Measurements from ENCODE around the gene CD300E. TPM values are rescaled to one million over a fixed set of nuclear protein-coding genes. Genes with fewer than 3 reads are reported as not detected.

CD300E gene
- total RNA-seq, 1 donor, result not detected

DNA sequence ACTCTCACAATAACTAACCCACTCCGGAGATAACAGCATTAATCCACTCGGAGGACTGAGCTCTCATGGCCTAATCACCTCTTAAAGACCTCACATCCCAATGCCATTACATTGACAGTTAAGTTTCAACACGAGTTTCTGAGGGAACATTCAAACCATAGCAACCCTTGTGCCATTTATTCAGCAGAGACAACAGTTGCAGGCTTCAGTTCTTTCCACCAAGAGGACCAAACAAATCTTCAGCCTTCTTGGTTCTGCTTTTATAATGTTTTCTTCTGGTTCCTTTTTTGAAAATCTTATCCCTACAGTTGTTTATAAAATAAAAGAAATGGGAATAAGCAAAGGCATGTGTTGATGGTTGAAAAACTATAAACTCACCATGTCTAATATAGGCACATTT is 2.1 kb upstream of the CD300E start:
- no peak overlapping the region for H3K4me3 ChIP-seq (ENCODE audit: low read depth, low read length)
- TF ChIP-seq, protein P1, sequence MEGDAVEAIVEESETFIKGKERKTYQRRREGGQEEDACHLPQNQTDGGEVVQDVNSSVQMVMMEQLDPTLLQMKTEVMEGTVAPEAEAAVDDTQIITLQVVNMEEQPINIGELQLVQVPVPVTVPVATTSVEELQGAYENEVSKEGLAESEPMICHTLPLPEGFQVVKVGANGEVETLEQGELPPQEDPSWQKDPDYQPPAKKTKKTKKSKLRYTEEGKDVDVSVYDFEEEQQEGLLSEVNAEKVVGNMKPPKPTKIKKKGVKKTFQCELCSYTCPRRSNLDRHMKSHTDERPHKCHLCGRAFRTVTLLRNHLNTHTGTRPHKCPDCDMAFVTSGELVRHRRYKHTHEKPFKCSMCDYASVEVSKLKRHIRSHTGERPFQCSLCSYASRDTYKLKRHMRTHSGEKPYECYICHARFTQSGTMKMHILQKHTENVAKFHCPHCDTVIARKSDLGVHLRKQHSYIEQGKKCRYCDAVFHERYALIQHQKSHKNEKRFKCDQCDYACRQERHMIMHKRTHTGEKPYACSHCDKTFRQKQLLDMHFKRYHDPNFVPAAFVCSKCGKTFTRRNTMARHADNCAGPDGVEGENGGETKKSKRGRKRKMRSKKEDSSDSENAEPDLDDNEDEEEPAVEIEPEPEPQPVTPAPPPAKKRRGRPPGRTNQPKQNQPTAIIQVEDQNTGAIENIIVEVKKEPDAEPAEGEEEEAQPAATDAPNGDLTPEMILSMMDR (IDR thresholded peaks at IDR 0.05; ENCODE audit: insufficient read depth, low read depth, low read length), result no peak
- no peak for DNase-seq (ENCODE audit: low read depth)

DNA sequence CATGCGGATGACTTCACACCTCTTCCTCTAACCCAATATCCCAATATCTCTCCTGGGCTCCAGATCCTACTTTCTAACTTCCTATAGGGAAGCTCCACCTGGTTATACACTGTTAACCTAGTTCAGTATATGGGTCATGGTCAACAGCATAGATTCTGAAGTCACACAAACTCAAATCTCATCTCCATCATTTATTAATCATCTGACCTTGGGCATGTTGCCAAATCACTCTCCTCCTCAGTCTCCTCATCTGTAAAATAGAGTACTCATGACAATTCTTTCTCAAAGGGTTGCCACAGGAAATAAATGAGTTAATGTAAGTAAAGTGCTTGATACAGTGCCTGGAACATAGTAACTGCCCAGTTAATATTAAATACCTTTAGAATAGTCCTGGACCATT is 593 bp upstream of the CD300E start:
- no peak overlapping the region for H3K4me3 ChIP-seq (ENCODE audit: low read depth, low read length)
- TF ChIP-seq, protein P1 (IDR thresholded peaks at IDR 0.05; ENCODE audit: insufficient read depth, low read depth, low read length), result no peak
- no peak for DNase-seq (ENCODE audit: low read depth)

DNA sequence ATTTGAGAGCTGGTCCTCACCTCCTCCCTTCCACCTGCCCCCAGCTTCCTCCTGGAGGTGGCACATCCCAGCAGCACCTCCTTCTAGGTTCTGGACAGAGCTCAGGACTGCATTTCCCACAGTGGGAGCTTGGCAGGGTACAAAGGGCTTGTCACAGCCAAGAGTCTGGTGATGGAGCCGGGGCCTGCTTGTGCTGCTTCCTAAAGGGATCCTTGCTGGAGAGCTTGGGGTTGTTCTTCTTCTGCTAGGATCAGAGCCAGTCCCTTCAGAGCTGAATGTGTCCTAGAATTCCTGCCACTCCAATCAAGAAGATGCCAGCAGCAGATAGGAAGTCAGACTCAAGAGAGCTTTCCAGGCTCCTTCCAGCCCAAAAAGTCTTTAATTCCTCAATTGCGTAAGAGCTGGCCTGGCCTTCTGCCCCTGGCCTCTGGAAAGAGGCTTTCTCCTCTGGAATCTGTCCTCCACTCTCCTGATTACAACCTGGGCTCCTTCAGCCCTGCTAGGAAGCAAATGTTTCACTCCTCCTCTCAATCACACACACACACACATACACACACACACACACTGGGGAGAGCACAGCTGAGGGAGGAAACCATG is 4.4 kb downstream of the CD300E start:
- TF ChIP-seq, protein P1 (IDR thresholded peaks at IDR 0.05; ENCODE audit: insufficient read depth, low read depth, low read length), result no peak
- H3K4me3 ChIP-seq (ENCODE audit: low read depth, low read length), result no peak overlapping the region
- DNase-seq (ENCODE audit: low read depth), result peak; percentile 4

GRCh38 chr17:74618451-74618850 is 5.1 kb downstream of the CD300E start:
- no peak for DNase-seq (ENCODE audit: low read depth)
- TF ChIP-seq, protein P1 (IDR thresholded peaks at IDR 0.05; ENCODE audit: insufficient read depth, low read depth, low read length), result no peak
- no peak overlapping the region for H3K4me3 ChIP-seq (ENCODE audit: low read depth, low read length)

DNA sequence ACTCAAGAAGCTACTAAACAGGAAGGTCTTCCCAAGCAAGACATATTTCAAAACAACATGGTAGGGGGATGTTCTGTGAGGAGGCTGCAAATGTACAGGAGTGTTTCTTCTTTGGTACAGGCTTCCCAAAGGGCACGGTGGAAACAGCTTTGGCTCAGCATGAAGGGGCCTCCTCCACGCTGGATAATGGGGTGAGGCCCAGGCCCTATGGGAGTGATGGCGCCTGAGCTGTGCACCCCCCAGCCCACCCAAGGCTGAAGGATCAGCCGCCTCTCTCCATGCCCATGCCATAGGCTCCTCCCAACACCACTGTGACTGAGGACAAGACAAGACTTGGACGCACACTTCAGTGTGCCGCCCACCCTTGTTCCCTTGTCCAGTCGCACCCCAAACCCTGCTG is 6.8 kb downstream of the CD300E start:
- TF ChIP-seq, protein P1 (IDR thresholded peaks at IDR 0.05; ENCODE audit: insufficient read depth, low read depth, low read length), result no peak

DNA sequence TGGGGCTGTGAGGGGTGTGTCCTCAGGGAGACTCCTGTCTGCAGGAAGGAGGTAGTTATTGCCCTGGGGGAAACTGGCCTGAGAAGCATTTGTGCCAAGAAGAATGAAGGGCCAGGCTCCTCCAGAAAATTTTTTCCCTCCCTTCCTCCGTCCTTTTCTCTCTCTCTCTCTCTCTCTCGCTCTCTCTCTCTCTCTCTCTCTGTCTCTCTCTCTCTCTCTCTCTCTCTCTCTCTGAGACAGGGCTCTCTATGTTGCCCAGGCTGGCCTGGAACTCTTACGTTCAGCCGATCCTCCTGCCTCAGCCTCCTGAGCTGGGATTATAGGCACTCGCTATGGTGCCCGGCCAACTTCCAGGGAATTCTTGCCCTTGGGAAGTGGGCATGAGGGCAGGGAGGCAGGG is 11.5 kb downstream of the CD300E start:
- no peak overlapping the region for H3K4me3 ChIP-seq (ENCODE audit: low read depth, low read length)
- DNase-seq (ENCODE audit: low read depth), result no peak
- TF ChIP-seq, protein P1 (IDR thresholded peaks at IDR 0.05; ENCODE audit: insufficient read depth, low read depth, low read length), result no peak

More for the DNA sequence above, 6.8 kb downstream of the CD300E start:
- no peak overlapping the region for H3K4me3 ChIP-seq (ENCODE audit: low read depth, low read length)
- DNase-seq (ENCODE audit: low read depth), result no peak

- no peak overlapping the region for H3K4me3 ChIP-seq (ENCODE audit: low read depth, low read length)
- no peak for DNase-seq (ENCODE audit: low read depth)
- TF ChIP-seq, protein P1 (IDR thresholded peaks at IDR 0.05; ENCODE audit: insufficient read depth, low read depth, low read length), result no peak
These were observed 13.4 kb downstream of the CD300E start for GRCh38 chr17:74610108-74610507.
